Mucosa of stomach (tissue), 1 donor: ENCODE data around the gene CEP112.
A peak's percentile ranks its signal among the peaks of the same experiment; 100 is the strongest.

Experiments used
- H3K27me3 ChIP-seq: one replicate; pipeline ENCODE4 v1.7.0; 2013; ENCODE audit warnings: mild to moderate bottlenecking, low read length; ENCODE audit not compliant: control insufficient read depth, insufficient read depth
- H3K36me3 ChIP-seq: one replicate; pipeline ENCODE4 v1.7.0; 2013; ENCODE audit warnings: low read length; ENCODE audit not compliant: control insufficient read depth, insufficient read depth
- H3K4me1 ChIP-seq: one replicate; pipeline ENCODE4 v1.7.0; 2013; ENCODE audit warnings: mild to moderate bottlenecking, low read length; ENCODE audit not compliant: control insufficient read depth, insufficient read depth
- H3K4me3 ChIP-seq: one replicate; pipeline ENCODE4 v1.7.0; 2013; ENCODE audit warnings: low read length
- H3K9ac ChIP-seq: one replicate; pipeline ENCODE4 v1.7.0; 2013; ENCODE audit warnings: mild to moderate bottlenecking, low read length, moderate library complexity
- H3K9me3 ChIP-seq: one replicate; pipeline ENCODE4 v1.7.0; 2013; ENCODE audit warnings: mild to moderate bottlenecking, low read length, moderate library complexity; ENCODE audit not compliant: control insufficient read depth
- donor health status: Pancreatic carcinoma.

The CEP112 gene

DNA sequence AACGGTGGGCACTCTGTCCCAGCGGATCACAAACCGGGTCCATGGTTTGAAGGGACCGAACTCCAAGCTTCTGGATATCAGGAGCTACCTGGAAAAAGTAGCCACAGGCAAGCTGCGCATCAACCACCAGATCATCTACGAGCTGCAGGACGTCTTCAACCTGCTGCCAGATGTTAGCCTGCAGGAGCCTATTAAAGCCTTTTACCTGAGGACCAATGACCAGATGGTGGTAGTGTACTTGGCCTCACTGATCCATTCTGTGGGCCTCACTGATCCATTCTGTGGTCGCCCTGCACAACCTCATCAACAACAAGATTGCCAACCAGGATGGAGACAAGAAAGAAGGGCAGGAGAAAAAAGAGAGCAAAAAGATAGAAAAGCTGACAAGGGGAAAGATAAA, 6.3 kb upstream of the CEP112 start:
- H3K4me1 ChIP-seq = peaks cover 12% of the 10 kb centered on the region
- no peaks in the 10 kb centered on the region for H3K9me3 ChIP-seq
- H3K9ac ChIP-seq = no peak overlapping the region
- no peaks in the 10 kb centered on the region for H3K27me3 ChIP-seq
- no peak overlapping the region for H3K4me3 ChIP-seq
- no peaks in the 10 kb centered on the region for H3K36me3 ChIP-seq

GRCh38 chr17:66192378-66192687, 400 bp upstream of the CEP112 start:
- no peaks in the 10 kb centered on the region for H3K36me3 ChIP-seq
- H3K9me3 ChIP-seq = no peaks in the 10 kb centered on the region
- H3K27me3 ChIP-seq = no peaks in the 10 kb centered on the region
- no peaks in the 10 kb centered on the region for H3K4me1 ChIP-seq
- no peak overlapping the region for H3K9ac ChIP-seq
- H3K4me3 ChIP-seq = peak overlapping the region; percentile 71

GRCh38 chr17:66190738-66191592, 968 bp downstream of the CEP112 start:
- no peaks in the 10 kb centered on the region for H3K36me3 ChIP-seq

GRCh38 chr17:66187718-66188117, 4.2 kb downstream of the CEP112 start:
- Histone ChIP-seq H3K36me3 (no peaks in the 10 kb centered on the region), H3K9me3 (no peaks in the 10 kb centered on the region), H3K9ac (no peak overlapping the region), H3K27me3 (no peaks in the 10 kb centered on the region), H3K4me1 (no peaks in the 10 kb centered on the region), H3K4me3 (no peak overlapping the region)

More at GRCh38 chr17:66190738-66191592, 968 bp downstream of the CEP112 start:
- peak overlapping the region; percentile 71 for H3K4me3 ChIP-seq
- no peaks in the 10 kb centered on the region for H3K4me1 ChIP-seq
- H3K9ac ChIP-seq = peak overlapping the region; percentile 72
- no peaks in the 10 kb centered on the region for H3K27me3 ChIP-seq
- no peaks in the 10 kb centered on the region for H3K9me3 ChIP-seq

DNA sequence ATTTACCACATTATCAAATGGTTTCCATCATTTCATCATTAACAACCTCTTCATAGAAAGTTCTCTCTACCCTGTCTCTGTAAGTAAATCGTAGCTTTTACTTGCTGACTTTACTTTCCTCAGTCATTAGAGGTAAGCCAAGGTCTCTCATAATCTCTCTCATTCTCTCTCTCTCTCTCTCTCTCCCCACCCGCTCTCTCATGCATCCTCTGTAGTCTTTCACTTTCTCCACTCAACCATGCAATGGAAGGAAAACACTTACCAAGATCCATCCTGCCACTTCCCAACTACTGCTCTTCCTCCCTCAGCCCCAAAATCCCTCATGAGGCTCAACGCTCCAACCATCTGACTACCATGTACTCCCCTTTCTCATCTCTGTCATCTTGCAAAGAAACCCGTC, 6.1 kb downstream of the CEP112 start:
- H3K9ac ChIP-seq = no peak overlapping the region
- no peaks in the 10 kb centered on the region for H3K36me3 ChIP-seq
- H3K4me3 ChIP-seq = no peak overlapping the region
- no peaks in the 10 kb centered on the region for H3K4me1 ChIP-seq
- H3K27me3 ChIP-seq = no peaks in the 10 kb centered on the region
- no peaks in the 10 kb centered on the region for H3K9me3 ChIP-seq

- H3K4me3 ChIP-seq = no peak overlapping the region
- H3K27me3 ChIP-seq = no peaks in the 10 kb centered on the region
- H3K36me3 ChIP-seq = no peaks in the 10 kb centered on the region
- H3K9ac ChIP-seq = no peak overlapping the region
- no peaks in the 10 kb centered on the region for H3K4me1 ChIP-seq
- no peaks in the 10 kb centered on the region for H3K9me3 ChIP-seq
Measured at GRCh38 chr17:66184392-66184791, 7.5 kb downstream of the CEP112 start.

- no peak overlapping the region for H3K4me3 ChIP-seq
- H3K9me3 ChIP-seq = no peaks in the 10 kb centered on the region
- H3K27me3 ChIP-seq = no peaks in the 10 kb centered on the region
- H3K9ac ChIP-seq = no peak overlapping the region
- H3K36me3 ChIP-seq = no peaks in the 10 kb centered on the region
- no peaks in the 10 kb centered on the region for H3K4me1 ChIP-seq
Measured at GRCh38 chr17:66183529-66183928, 8.4 kb downstream of the CEP112 start.

DNA sequence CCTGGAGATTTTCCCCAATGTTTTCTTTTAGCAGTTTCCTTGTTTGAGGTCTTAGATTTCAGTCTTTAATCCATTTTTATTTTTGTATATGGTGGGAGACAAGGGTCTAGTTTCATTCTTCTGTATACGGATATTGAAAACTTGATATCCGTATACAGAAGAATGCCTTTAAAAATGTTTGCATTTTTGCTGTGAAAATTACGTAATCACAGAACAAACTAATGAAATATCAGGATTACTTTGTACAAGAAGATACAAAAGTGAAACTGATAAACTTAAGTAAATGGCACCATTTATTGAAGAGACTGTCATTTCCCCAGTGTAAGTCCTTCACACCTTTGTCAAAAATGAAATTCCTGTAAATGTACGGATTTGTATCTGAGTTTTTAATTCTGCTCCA, 13.3 kb downstream of the CEP112 start:
- H3K9me3 ChIP-seq = no peaks in the 10 kb centered on the region
- no peak overlapping the region for H3K9ac ChIP-seq
- no peaks in the 10 kb centered on the region for H3K36me3 ChIP-seq
- H3K4me1 ChIP-seq = no peaks in the 10 kb centered on the region
- H3K4me3 ChIP-seq = no peak overlapping the region
- H3K27me3 ChIP-seq = no peaks in the 10 kb centered on the region

GRCh38 chr17:66177048-66177447, 14.9 kb downstream of the CEP112 start:
- no peaks in the 10 kb centered on the region for H3K9me3 ChIP-seq
- no peak overlapping the region for H3K4me3 ChIP-seq
- no peaks in the 10 kb centered on the region for H3K27me3 ChIP-seq
- H3K9ac ChIP-seq = no peak overlapping the region
- no peaks in the 10 kb centered on the region for H3K36me3 ChIP-seq
- H3K4me1 ChIP-seq = no peaks in the 10 kb centered on the region

GRCh38 chr17:66175892-66176291, 16.0 kb downstream of the CEP112 start:
- Histone ChIP-seq H3K27me3 (no peaks in the 10 kb centered on the region), H3K4me3 (no peak overlapping the region), H3K4me1 (no peaks in the 10 kb centered on the region), H3K36me3 (no peaks in the 10 kb centered on the region), H3K9me3 (no peaks in the 10 kb centered on the region), H3K9ac (no peak overlapping the region)

DNA sequence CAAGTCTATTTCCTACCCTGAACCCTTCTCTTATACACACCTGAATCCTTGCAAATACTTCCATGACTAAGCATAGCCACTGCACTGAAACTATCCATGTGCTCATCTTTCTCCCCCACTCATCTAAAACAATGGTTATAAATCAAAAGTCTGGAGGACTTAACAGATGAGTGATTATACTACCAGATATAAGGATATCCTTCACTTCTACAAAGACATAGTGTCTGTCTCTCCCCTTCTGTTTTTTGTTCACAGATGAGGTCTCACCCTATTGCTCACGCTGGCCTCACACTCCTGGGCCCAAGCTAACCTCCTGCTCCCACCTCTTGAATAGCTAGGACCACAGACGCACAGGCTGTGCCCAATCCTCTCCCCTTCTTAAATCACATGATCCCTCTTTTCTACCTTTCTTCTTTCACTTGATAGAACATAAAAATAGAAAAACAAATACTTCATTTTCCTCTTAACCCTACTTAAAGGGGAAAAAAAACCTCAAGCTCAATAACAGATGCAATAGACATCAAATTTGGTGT, 19.2 kb downstream of the CEP112 start:
- no peak overlapping the region for H3K9ac ChIP-seq
- no peaks in the 10 kb centered on the region for H3K4me1 ChIP-seq
- H3K36me3 ChIP-seq = no peaks in the 10 kb centered on the region
- no peaks in the 10 kb centered on the region for H3K9me3 ChIP-seq
- no peak overlapping the region for H3K4me3 ChIP-seq
- no peaks in the 10 kb centered on the region for H3K27me3 ChIP-seq

- Histone ChIP-seq H3K4me3 (no peak overlapping the region), H3K4me1 (no peaks in the 10 kb centered on the region), H3K27me3 (no peaks in the 10 kb centered on the region), H3K9ac (no peak overlapping the region), H3K9me3 (no peaks in the 10 kb centered on the region), H3K36me3 (no peaks in the 10 kb centered on the region)
Measured at GRCh38 chr17:66172144-66172543, 19.8 kb downstream of the CEP112 start.
